HG03097 (cell line): ENCODE measurements around the gene CATSPER1.

Experiments used
- ATAC-seq: cut with Tn5 transposase; IDR thresholded peaks from one replicate; pipeline ENCODE4 v1.9.1; 2021; ENCODE audit not compliant: unreplicated experiment, low FRiP score

The CATSPER1 gene

DNA sequence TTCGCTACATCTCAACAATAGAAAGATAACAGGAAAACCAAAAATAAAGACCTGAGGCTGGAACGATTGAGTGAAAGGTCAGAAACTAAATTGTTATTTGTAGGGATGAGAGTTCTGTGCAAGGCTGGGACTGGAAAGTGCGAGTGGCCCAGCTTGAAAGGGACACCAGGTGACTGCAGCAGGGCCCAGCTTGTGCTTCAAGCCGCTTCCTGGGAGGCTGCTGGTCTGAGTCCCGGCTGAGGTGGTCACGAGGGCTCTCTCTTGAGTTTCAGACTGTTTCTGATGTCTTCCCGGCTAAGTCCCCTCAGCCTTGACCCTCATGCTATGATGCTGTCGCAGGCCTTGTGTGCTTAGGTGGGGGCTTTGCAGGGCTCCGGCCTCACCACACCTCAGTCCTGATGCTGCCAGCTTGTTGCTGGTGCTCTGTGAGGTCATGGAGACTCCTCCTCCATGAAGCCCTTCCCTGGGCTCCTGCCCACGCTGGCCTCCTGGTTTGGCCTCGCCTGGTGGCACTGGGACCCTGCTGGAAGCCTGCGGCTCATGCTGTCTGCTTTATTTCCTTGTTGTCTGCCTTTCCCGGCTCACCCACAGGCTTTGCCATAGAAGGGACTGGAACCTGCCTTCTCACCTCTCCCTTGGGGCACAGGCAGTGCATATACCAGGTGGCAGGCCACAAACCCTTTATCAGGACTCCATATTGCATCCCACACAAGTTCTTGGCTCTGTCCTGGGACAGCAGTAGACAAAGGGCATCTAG is 20.0 kb downstream of the CATSPER1 start:
- no peak for ATAC-seq

DNA sequence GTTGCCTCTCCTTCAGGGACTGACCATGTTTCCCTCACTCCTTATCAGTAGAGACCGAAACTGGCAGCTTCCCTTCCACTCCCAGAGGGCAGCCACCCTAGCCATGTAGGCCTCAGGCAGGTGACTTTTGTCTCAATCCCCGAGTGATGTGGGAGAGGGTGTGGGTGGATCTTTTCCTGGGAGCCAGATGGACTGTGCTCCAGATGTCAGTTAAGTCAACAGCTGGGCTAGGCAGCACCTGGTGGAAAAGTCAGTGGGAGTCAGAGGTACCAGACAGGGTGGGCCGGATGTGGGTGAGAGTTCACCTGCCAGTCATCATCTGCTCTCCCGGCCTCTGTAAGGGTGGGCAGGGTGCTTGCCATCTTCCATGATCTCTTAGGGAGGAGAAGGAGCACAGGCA is 22.1 kb downstream of the CATSPER1 start:
- ATAC-seq: no peak

DNA sequence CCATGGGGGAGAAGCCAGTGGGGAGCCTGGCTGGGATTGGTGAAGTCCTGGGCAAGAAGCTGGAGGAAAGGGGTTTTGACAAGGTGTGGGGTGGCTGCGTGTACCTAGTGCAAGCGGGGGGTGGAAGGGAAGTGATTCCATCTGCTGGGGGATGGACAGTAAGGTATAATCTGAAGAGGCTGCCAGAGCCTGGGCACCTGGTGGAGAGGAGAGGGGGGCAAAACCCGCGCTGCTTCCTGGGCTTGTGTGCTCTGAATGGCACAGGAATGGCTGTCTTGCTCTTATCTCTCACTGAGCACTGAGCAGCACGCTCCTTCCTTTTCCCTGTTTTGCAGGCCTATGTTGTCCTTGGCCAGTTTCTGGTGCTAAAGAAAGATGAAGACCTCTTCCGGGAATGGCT is 23.0 kb downstream of the CATSPER1 start:
- no peak for ATAC-seq

DNA sequence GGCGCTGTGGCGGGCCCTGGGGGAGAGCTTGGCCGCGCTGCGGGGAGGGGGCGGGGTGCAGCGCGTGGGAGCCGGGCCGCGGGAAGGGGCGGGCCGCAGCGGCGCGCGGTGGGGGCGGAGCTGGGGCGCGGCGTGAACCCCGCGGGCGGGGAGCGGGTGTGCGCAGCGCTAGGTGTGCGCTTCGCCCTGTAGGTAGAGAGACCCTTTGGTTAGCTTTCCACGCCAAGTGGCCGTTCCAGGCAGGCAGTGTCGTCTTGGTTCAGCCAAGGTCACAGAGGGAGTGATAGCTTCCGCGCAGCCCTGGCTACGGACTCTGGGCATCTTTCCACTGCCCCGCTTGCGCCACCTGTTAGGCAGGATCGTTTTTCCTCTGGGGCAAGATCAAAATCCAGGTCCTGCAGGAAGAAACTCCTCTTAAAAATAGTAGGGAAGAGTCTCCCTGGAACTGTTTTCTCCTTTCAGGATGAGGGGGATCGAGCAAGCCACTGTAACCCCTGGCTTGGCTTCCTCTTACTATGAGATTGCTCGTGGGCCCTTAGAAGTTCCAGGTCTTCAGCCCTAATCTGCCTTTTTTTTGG is 23.5 kb downstream of the CATSPER1 start:
- peak; percentile 49 for ATAC-seq

DNA sequence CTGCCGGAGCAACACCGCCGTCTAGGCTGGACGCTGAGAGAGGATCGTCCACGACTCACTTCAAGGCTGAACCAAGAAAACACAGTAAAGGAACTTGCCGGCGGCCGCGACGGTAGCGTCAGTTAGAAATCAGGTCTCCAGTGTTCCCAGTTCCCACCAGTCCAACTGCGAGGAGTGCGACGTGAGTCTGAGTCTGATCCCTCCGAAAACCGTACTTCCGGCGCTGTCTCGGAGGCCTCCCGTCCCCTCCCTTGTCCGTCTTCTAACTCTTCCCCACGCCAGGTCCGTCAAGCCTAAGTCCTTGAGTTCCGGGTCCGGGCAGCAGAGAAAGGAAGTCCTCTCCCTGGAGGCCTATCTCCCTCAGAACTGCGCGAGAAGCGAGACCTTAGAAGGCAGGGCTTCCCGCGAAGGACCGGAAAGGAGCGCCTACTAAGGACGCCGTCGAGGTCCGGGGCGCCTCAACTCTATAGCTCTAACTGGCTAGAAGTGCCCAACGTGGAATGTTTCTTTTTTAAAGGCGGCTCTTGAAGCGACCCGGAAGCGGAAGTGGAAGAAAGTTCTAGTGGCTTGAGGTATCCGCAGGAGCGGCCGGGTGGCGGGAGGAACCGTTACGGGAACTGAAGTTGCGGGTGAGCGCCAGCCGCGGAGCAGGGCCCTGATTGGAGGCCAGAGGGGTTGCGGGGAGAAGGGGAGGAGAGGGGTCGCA is 24.2 kb downstream of the CATSPER1 start, which contains the start of the genes BANF1 and EIF1AD:
TSS of gene BANF1 (plus strand) at position 562 of the 706 bp plus-strand sequence. CDS start 748 bp downstream, outside the sequence.
TSS of gene EIF1AD (minus strand) at position 216 of the 706 bp plus-strand sequence. CDS start 1,768 bp downstream, outside the sequence.
- peak; percentile 64 for ATAC-seq

DNA sequence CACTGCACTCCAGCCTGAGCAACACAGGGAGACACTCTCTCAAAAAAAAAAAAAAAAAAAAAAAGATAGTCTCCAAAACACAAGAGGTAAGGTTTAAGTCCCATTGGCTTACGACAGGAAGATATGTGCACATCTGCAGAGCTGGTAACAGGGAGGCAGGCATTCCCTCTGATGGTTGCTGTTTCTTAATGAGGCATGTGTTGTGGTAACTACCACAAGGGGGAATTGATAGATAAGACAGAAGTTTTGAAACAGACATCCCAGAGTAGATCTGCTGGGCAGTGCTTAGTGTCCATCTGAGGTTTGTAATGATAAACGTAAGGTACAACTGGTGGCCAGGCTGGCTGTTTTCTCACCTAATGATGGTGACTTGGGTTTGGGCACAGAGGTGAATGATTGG is 29.0 kb downstream of the CATSPER1 start:
- no peak for ATAC-seq

DNA sequence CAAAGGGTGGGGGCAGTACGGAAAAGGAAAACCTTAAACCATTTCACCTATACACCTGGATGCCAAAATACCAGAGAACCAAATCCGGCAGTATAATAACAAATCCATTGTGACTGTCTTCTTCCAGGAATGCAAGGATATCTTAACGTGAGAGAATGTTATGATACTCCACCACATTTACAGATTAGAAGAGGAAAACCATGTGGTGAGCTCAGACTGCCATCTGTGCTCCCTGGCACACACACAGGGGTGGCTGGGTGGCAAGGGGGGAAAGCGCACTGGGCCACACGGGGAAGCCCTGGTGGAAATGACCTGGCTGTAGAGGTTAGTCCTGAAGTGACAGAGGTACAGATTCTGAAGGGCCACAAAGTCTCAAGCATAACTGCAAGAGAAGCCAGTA is 34.2 kb downstream of the CATSPER1 start:
- ATAC-seq: no peak

DNA sequence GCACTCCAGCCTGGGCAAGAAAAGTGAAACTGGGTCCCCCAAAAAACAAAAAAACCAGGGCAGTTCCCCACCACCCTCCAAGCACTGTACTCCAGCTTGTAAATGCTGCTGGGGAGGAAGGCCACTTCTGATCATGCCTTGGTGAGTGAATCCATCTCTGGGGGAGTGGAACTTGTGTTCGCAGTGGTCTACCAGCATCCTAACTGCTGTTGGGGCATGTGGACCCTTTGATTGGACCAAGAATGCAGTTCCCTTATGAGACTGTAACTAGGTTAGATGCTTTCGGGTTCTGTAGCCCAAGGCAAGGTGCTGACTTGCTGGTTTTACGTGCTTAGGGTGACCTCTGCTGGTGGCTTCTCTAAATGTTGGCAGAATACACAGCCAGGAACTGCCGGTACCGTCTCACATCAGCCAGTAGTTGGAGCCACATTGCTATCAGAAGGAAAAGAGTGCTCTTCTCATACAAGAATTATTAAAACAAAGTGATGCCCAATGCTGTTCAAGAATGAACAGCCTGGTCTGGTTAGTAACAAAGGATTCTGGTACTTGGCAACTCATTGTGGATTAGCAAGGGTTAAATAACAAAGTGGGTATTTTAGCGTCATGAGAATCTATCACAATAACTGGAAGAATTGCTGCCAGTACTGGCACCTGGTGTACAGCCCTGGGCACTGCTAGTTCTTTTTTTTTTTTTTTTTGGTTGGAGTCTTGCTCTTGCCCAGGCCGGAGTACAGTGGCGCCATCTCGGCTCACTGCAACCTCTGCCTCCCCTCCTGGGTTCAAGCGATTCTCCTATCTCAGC is 37.3 kb downstream of the CATSPER1 start:
- ATAC-seq: peak; percentile 83

DNA sequence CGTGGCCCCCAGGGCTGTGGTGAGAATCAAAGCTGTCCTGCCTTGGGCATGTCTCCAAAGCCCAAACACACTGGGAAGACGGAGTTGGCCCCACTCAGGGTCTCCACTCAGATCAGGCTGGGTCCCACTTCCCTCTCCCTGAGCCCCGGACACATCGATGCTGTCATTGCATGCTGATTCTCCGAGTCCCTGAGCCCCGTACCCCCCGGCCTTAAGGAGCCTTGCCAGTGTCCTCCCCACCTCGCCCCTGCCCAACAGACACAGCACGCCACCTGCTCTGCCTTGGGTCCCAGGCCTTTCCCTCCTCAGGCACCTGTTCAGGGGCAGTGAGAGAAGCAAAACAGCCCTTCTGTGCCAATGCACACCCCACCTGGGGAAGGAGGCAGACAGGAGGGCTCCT is 38.9 kb downstream of the CATSPER1 start:
- ATAC-seq: no peak

DNA sequence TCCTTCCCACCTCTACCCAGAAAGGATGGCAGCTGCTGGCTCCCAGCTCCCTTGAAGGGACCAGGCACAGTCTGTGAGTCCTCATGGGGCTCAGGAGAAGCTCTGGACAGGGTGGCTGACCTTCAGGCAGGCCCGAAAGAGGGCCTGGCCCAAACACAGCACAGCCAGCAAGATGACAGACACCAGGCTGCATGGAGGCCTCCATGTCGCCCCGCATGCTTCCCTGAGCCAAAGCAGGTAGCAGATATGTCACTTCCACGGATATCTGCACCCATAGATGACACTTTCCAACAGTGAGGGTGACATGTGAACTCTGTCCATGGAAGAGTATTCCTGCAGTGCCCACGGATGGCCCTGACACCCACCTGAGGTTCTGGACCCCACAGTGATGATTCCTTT is 42.7 kb downstream of the CATSPER1 start:
- ATAC-seq: no peak

DNA sequence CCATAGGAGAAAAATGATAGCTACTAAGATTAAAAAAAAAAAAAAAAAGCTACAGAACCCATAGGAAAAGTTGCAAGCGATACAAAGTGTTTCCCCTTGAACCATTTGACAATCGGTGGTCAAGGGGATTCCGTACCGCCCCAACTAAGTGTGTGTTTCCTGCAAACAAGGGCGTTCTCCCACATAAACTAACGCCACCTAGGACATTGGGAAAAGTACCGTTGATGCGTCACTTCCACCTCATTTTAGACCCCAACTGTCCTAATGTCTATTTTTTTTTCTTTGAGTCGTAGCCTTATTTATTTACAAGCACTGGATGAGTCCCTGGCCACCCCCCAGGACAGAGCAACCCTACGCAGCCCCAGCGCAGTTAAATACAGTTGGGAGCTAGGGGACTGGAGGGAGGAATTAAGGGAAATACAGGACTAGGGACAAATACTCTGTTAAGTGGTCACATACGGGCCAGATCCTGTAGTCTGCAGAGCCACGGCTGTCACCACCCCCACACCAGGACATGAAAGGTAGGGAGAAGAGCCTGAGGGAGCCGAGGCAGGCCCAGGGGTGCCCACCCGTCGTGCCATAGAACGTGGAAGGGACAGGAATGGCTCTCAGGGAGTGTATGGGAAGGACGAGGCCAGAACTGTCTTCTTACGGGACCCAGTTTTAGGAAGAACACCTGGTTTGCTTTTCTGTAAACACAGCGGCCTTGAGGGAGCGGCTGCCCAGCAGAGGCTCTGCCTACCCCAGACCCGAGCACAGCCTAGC is 43.3 kb downstream of the CATSPER1 start:
- ATAC-seq: no peak

DNA sequence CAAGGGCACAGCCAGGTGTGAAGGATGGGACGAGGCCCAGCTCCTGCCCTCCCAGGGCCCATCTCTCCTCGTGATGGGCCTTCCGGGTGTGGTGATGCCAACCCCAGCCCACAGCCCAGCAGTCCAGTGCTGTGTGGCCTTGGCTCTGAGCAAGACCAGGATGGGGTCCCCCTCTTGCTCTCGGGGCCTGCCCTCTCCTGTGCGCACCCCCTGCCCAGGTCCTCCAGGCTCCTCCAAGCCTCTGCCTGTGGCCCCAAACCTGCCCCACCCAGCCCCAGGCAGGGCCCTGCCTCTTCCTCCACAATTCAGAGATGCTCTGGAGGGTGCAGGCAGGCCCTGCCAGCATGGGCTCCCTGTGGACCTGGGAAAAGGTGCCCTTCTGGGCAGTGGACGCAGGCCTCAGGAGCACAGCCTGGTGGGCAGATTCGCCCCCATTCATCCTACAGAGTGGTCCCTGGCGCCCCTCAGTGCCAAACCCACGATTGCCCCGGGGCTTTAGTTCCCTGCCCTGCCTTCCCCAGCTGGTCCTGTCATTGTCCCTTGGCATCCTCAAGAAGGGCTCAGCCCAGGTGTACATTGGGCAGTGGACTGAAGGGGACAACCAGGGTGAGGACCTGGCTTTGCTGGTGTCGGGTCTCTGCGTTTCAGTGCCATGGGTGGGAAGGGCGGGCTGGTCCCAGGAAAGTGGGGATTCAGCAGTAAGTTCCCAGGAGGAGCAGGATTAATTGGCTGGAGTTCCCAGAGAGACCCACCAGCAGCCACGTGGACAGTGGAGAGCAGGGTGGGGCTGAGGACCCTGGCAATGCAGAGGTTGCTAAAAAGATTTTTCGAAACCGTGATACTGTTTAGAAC is 44.1 kb downstream of the CATSPER1 start:
- ATAC-seq: no peak

DNA sequence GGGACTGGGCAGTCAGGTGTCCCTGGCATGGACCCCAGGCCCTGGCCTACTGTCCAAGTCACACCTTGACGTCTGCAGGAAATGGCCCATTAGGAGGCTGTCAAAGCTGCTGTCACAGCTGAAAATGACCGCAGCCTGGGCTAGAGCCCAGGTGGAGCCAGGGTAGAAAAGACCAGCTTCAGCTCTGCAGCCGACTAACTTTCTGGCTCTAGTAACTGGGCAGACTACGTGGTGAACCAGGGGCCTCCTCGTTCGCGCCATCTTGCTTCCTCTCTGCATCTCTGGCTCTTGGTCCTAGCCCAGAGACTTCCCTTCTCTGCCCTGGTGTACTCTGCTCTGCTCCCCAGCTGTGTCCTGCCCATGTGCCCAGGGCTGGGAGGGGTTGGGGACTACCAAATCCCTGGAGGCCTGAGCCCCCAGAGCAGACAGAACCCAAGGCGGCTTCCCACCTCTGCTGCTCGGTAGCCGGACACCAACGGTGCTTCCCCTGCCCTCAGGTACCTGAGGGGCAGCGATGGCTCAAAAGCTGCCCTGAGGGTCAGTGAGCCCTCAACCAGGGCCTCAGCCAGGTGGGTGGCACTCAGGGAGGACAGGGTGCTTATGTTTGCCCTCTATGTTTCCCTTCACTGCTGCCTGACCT is 45.1 kb downstream of the CATSPER1 start:
- ATAC-seq: no peak

DNA sequence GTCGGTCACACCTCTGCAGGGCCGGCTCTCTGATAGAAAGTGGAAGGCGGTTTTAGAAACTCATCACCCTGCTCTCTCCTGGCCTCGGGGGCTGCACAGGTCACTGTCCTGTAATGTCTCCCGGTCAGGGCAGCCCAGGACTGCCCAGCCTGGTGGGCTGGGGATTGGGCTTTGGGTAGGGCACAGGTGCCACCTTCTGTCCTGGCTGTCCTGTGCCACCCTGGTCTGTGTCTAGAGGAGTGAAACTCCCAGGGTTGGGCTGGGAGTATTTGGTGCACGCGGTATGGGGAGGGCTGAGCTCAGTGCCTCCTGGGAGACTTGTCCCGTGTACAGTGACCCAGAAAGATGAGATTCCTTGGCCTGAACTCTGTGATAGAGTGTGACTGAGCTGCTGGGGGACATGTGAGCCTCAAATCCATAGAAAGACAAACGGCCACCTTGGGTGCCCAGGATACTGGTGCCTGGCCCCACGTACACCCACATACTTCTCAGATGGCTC is 47.0 kb downstream of the CATSPER1 start:
- ATAC-seq: no peak

DNA sequence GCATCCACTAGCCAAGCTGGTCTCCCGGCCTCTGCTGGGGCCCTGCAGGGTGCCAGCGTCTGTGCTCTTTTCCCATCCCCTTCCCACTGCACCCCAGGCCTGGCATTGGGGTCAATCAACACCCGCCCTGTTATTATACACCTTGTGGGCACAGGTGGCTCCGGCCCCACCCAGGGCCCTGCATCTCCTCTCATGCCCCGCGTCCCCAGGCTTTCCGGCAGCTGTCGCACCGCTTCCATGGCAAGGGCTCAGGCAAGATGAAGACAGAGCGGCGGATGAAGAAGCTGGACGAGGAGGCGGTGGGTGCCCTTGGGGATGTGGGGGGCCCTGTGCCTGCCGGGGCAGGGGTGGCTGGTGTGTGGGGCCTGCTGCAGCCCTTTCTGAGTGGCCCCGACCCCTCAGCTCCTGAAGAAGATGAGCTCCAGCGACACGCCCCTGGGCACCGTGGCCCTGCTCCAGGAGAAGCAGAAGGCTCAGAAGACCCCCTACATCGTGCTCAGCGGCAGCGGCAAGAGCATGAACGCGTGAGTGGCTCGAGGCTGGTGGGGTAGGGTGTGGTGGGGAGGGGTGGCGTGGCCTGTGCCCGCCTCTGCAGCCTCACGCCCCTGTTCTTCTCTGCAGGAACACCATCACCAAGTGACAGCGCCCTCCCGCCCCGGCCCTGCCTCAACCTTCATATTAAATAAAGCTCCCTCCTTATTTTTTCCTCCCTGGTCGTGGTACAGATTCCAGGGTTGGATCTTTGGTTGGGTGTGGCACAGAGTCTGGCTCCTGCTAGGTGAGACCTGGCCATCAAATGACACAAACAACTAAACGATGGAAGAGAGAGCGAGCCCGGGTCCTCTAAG is 47.7 kb downstream of the CATSPER1 start:
- ATAC-seq: no peak

DNA sequence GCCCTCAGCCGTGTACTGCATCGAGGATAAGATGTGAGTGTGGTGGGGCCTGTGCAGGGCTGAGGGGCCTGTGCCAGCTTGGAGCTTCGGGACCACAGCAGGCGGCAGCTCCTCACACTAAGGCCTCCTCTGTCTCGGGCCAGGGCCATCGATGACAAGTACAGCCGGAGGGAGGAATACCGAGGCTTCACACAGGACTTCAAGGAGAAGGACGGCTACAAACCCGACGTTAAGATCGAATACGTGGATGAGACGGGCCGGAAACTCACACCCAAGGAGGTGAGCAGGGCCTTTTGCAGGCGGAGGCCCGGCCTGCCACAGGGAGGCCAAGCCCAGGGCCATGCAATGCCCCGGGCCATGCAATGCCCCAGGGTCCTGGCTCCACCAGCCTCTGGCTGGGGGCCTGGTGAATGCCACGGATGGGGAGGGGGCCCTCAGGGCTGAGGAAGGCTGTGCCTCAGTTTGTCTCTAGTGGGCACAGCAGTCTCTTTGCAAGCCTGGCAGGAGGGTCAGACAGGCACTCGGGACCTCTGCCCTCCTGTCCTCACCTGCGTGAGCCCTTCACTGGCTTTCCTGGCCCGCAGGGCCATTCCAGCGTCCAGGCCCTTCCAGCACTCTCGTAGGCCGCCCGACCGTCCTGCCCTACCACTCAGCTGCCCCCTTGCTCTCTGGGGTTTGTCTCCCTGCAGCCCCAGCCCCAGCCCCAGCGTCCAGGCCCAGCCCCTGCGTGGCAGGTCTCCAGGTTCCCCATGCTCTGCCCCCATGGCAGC is 48.5 kb downstream of the CATSPER1 start:
- ATAC-seq: no peak
